ENCODE data around the gene ADCK2. TPM values are rescaled to one million over a fixed set of nuclear protein-coding genes. Genes with fewer than 3 reads are reported as not detected.
"Not testable (repeated sequence)": the region's sequence is repeated elsewhere in the genome, so short reads cannot be mapped to it uniquely, and the experiment has no call there.

ADCK2 gene
- total and polyA plus RNA-seq, 5 donors, result 11.7 to 17.9 (median 14.8) TPM

- no peak overlapping the region for H3K27ac ChIP-seq (ENCODE audit: low read length)
- intact Hi-C loops (cut with DNase I), result no loop called here
- H3K4me1 ChIP-seq (ENCODE audit: control insufficient read depth, insufficient read depth, low read length), result no peaks in the 10 kb centered on the region
- ATAC-seq, result no peak
- H3K4me3 ChIP-seq (ENCODE audit: low read length), result no peak overlapping the region
- no peaks in the 10 kb centered on the region for H3K27me3 ChIP-seq (ENCODE audit: control insufficient read depth, insufficient read depth)
- peak in 1 of 3 donors; percentile 20 for DNase-seq
- 66% methylated on average over 10 of the region's 10 CpGs for WGBS
- H3K9me3 ChIP-seq (ENCODE audit: control insufficient read depth, low read length), result no peaks in the 10 kb centered on the region
Observed at GRCh38 chr7:140685407-140686087, 12.8 kb downstream of the ADCK2 start.

GRCh38 chr7:140686921-140687320 lies 14.2 kb downstream of the ADCK2 start:
- no peak overlapping the region for H3K4me3 ChIP-seq (ENCODE audit: low read length)
- 96% methylated on average over 11 of the region's 11 CpGs for WGBS
- H3K27ac ChIP-seq (ENCODE audit: low read length), result no peak overlapping the region
- no peak for ATAC-seq
- no peaks in the 10 kb centered on the region for H3K4me1 ChIP-seq (ENCODE audit: control insufficient read depth, insufficient read depth, low read length)
- DNase-seq, result peak in 1 of 3 donors; percentile 26
- H3K27me3 ChIP-seq (ENCODE audit: control insufficient read depth, insufficient read depth), result no peaks in the 10 kb centered on the region
- no peaks in the 10 kb centered on the region for H3K9me3 ChIP-seq (ENCODE audit: control insufficient read depth, low read length)
- intact Hi-C loops (cut with DNase I), result no loop called here

GRCh38 chr7:140688341-140688740 lies 15.6 kb downstream of the ADCK2 start:
- no peaks in the 10 kb centered on the region for H3K9me3 ChIP-seq (ENCODE audit: control insufficient read depth, low read length)
- H3K27ac ChIP-seq (ENCODE audit: low read length), result no peak overlapping the region
- no peaks in the 10 kb centered on the region for H3K4me1 ChIP-seq (ENCODE audit: control insufficient read depth, insufficient read depth, low read length)
- H3K4me3 ChIP-seq (ENCODE audit: low read length), result no peak overlapping the region
- intact Hi-C loops (cut with DNase I), result no loop called here
- no peak for DNase-seq
- ATAC-seq, result no peak
- WGBS, result 93% methylated on average over 6 of the region's 6 CpGs
- no peaks in the 10 kb centered on the region for H3K27me3 ChIP-seq (ENCODE audit: control insufficient read depth, insufficient read depth)

GRCh38 chr7:140689199-140690152 lies 16.7 kb downstream of the ADCK2 start:
- 94% methylated on average over 16 of the region's 16 CpGs for WGBS
- H3K27ac ChIP-seq (ENCODE audit: low read length), result no peak overlapping the region
- no peak for ATAC-seq
- H3K9me3 ChIP-seq (ENCODE audit: control insufficient read depth, low read length), result no peaks in the 10 kb centered on the region
- no peak overlapping the region for H3K4me3 ChIP-seq (ENCODE audit: low read length)
- intact Hi-C loops (cut with DNase I), result no loop called here
- H3K4me1 ChIP-seq (ENCODE audit: control insufficient read depth, insufficient read depth, low read length), result no peaks in the 10 kb centered on the region
- H3K27me3 ChIP-seq (ENCODE audit: control insufficient read depth, insufficient read depth), result no peaks in the 10 kb centered on the region
- peak in 1 of 3 donors; percentile 22 for DNase-seq

- no peak overlapping the region for H3K4me3 ChIP-seq (ENCODE audit: low read length)
- H3K4me1 ChIP-seq (ENCODE audit: control insufficient read depth, insufficient read depth, low read length), result no peaks in the 10 kb centered on the region
- no peaks in the 10 kb centered on the region for H3K9me3 ChIP-seq (ENCODE audit: control insufficient read depth, low read length)
- intact Hi-C loops (cut with DNase I), result no loop called here
- ATAC-seq, result no peak
- WGBS, result 90% methylated on average over 12 of the region's 12 CpGs
- H3K27ac ChIP-seq (ENCODE audit: low read length), result no peak overlapping the region
- peak in 1 of 3 donors; percentile 16 for DNase-seq
- no peaks in the 10 kb centered on the region for H3K27me3 ChIP-seq (ENCODE audit: control insufficient read depth, insufficient read depth)
Observed at GRCh38 chr7:140691376-140692045, 18.8 kb downstream of the ADCK2 start.

GRCh38 chr7:140693849-140694248 lies 21.1 kb downstream of the ADCK2 start:
- H3K4me1 ChIP-seq (ENCODE audit: control insufficient read depth, insufficient read depth, low read length); ATAC-seq; H3K27ac ChIP-seq (ENCODE audit: low read length); intact Hi-C loops (cut with DNase I); H3K4me3 ChIP-seq (ENCODE audit: low read length); DNase-seq; H3K9me3 ChIP-seq (ENCODE audit: control insufficient read depth, low read length); H3K27me3 ChIP-seq (ENCODE audit: control insufficient read depth, insufficient read depth): not testable (repeated sequence)
- 97% methylated on average over 10 of the region's 10 CpGs for WGBS

GRCh38 chr7:140694592-140694991 lies 21.8 kb downstream of the ADCK2 start:
- 86% methylated on average over 6 of the region's 6 CpGs for WGBS
- H3K4me1 ChIP-seq (ENCODE audit: control insufficient read depth, insufficient read depth, low read length), result peaks cover 3% of the 10 kb centered on the region
- no peak overlapping the region for H3K4me3 ChIP-seq (ENCODE audit: low read length)
- intact Hi-C loops (cut with DNase I), result no loop called here
- no peak for ATAC-seq
- DNase-seq, result peak in 1 of 3 donors; percentile 36
- no peak overlapping the region for H3K27ac ChIP-seq (ENCODE audit: low read length)
- no peaks in the 10 kb centered on the region for H3K27me3 ChIP-seq (ENCODE audit: control insufficient read depth, insufficient read depth)
- H3K9me3 ChIP-seq (ENCODE audit: control insufficient read depth, low read length), result no peaks in the 10 kb centered on the region

- intact Hi-C loops (cut with DNase I), result no loop called here
- DNase-seq (peak in 1 of 3 donors; percentile 28), ATAC-seq (no peak)
- 92% methylated on average over 11 of the region's 11 CpGs for WGBS
- Histone ChIP-seq H3K4me3 (ENCODE audit: low read length) (no peak overlapping the region), H3K9me3 (ENCODE audit: control insufficient read depth, low read length) (no peaks in the 10 kb centered on the region), H3K27ac (ENCODE audit: low read length) (no peak overlapping the region), H3K4me1 (ENCODE audit: control insufficient read depth, insufficient read depth, low read length) (peaks cover 3% of the 10 kb centered on the region), H3K27me3 (ENCODE audit: control insufficient read depth, insufficient read depth) (no peaks in the 10 kb centered on the region)
Observed at GRCh38 chr7:140695381-140695780, 22.6 kb downstream of the ADCK2 start.

- intact Hi-C loops (cut with DNase I), result no loop called here
- Histone ChIP-seq H3K9me3 (ENCODE audit: control insufficient read depth, low read length) (no peaks in the 10 kb centered on the region), H3K4me1 (ENCODE audit: control insufficient read depth, insufficient read depth, low read length) (peaks cover 3% of the 10 kb centered on the region), H3K4me3 (ENCODE audit: low read length) (peak overlapping the region; percentile 57), H3K27me3 (ENCODE audit: control insufficient read depth, insufficient read depth) (no peaks in the 10 kb centered on the region), H3K27ac (ENCODE audit: low read length) (peak overlapping the region; percentile 46)
- 18% methylated on average over 23 of the region's 23 CpGs for WGBS
- ATAC-seq, result peak; percentile 97 to 98
- peak; percentile 97 to 99 (median 98) for DNase-seq
Observed at GRCh38 chr7:140696024-140696679, 23.4 kb downstream of the ADCK2 start.

GRCh38 chr7:140696680-140697446 lies 24.1 kb downstream of the ADCK2 start, which contains the start of gene NDUFB2:
Gene NDUFB2, plus strand, starts transcription at chr7:140696708. Its CDS starts 37 bp downstream, at chr7:140696745.
- H3K4me3 ChIP-seq (ENCODE audit: low read length), result peak within 1 kb of the TSS; percentile 57
- intact Hi-C loops (cut with DNase I), result no loop called here
- ATAC-seq (peak; percentile 92 to 93), DNase-seq (peak; percentile 82 to 84 (median 83))
- peaks cover 3% of the 10 kb centered on the region for H3K4me1 ChIP-seq (ENCODE audit: control insufficient read depth, insufficient read depth, low read length)
- no peaks in the 10 kb centered on the region for H3K9me3 ChIP-seq (ENCODE audit: control insufficient read depth, low read length)
- H3K27me3 ChIP-seq (ENCODE audit: control insufficient read depth, insufficient read depth), result no peaks in the 10 kb centered on the region
- peak within 1 kb of the TSS; percentile 85 for H3K27ac ChIP-seq (ENCODE audit: low read length)
- WGBS, result under 1% methylated on average over 82 of the region's 82 CpGs

All from right cardiac atrium (tissue), 5 donors.